ENCODE data around the gene HOXB9.

HOXB9 gene

GRCh38 chr17:48583708-48584222 lies 42.4 kb downstream of the HOXB9 start:
- no peak overlapping the region for H2AFZ ChIP-seq (ENCODE audit: low read depth, low read length, severe bottlenecking)
- no peak overlapping the region for H3K4me3 ChIP-seq (ENCODE audit: insufficient read depth, low read length, poor library complexity, severe bottlenecking)
- no peaks in the 10 kb centered on the region for H4K20me1 ChIP-seq (ENCODE audit: low read depth, low read length)
- H3K4me2 ChIP-seq (ENCODE audit: low read depth, low read length, poor library complexity, severe bottlenecking), result no peak overlapping the region
- H3K9me2 ChIP-seq (replicated peaks; ENCODE audit: insufficient read depth, low read length), result no peaks in the 10 kb centered on the region
- no peak overlapping the region for H3K9ac ChIP-seq (ENCODE audit: low read length)
- H3K9me3 ChIP-seq (ENCODE audit: insufficient read depth, low read length), result no peaks in the 10 kb centered on the region
- no peaks in the 10 kb centered on the region for H3F3A ChIP-seq (ENCODE audit: insufficient read depth)
- H3K27me3 ChIP-seq (ENCODE audit: low read length), result no peaks in the 10 kb centered on the region
- TF ChIP-seq EZH2phosphoT487 (conservative IDR thresholded peaks at IDR 0.05; ENCODE audit: low read length) (no peak), CTCF (IDR thresholded peaks at IDR 0.05; ENCODE audit: insufficient read depth, low read length, poor library complexity, severe bottlenecking) (no peak)
- H3K36me3 ChIP-seq (ENCODE audit: low read length), result no peaks in the 10 kb centered on the region
- no peak overlapping the region for H3K27ac ChIP-seq (ENCODE audit: low read depth, low read length)
- H3K79me2 ChIP-seq (ENCODE audit: insufficient read depth, low read length), result no peaks in the 10 kb centered on the region

- Histone ChIP-seq H3F3A (ENCODE audit: insufficient read depth) (no peaks in the 10 kb centered on the region), H3K9ac (ENCODE audit: low read length) (no peak overlapping the region), H3K9me2 (replicated peaks; ENCODE audit: insufficient read depth, low read length) (no peaks in the 10 kb centered on the region), H3K9me3 (ENCODE audit: insufficient read depth, low read length) (no peaks in the 10 kb centered on the region), H3K27ac (ENCODE audit: low read depth, low read length) (no peak overlapping the region), H3K27me3 (ENCODE audit: low read length) (no peaks in the 10 kb centered on the region), H3K4me2 (ENCODE audit: low read depth, low read length, poor library complexity, severe bottlenecking) (no peak overlapping the region), H2AFZ (ENCODE audit: low read depth, low read length, severe bottlenecking) (no peak overlapping the region), H3K4me3 (ENCODE audit: insufficient read depth, low read length, poor library complexity, severe bottlenecking) (no peak overlapping the region), H4K20me1 (ENCODE audit: low read depth, low read length) (no peaks in the 10 kb centered on the region), H3K36me3 (ENCODE audit: low read length) (no peaks in the 10 kb centered on the region), H3K79me2 (ENCODE audit: insufficient read depth, low read length) (no peaks in the 10 kb centered on the region)
- TF ChIP-seq CTCF (IDR thresholded peaks at IDR 0.05; ENCODE audit: insufficient read depth, low read length, poor library complexity, severe bottlenecking), result no peak
- no peak for TF ChIP-seq EZH2phosphoT487 (conservative IDR thresholded peaks at IDR 0.05; ENCODE audit: low read length)
Observed at GRCh38 chr17:48582750-48583069, 43.4 kb downstream of the HOXB9 start.

GRCh38 chr17:48579760-48580554 lies 46.2 kb downstream of the HOXB9 start:
- no peaks in the 10 kb centered on the region for H3K79me2 ChIP-seq (ENCODE audit: insufficient read depth, low read length)

More at GRCh38 chr17:48579760-48580554, 46.2 kb downstream of the HOXB9 start:
- H2AFZ ChIP-seq (ENCODE audit: low read depth, low read length, severe bottlenecking), result no peak overlapping the region
- H3K4me3 ChIP-seq (ENCODE audit: insufficient read depth, low read length, poor library complexity, severe bottlenecking), result no peak overlapping the region
- no peaks in the 10 kb centered on the region for H4K20me1 ChIP-seq (ENCODE audit: low read depth, low read length)
- no peak overlapping the region for H3K4me2 ChIP-seq (ENCODE audit: low read depth, low read length, poor library complexity, severe bottlenecking)
- H3K27ac ChIP-seq (ENCODE audit: low read depth, low read length), result no peak overlapping the region
- no peaks in the 10 kb centered on the region for H3K9me2 ChIP-seq (replicated peaks; ENCODE audit: insufficient read depth, low read length)
- no peaks in the 10 kb centered on the region for H3K36me3 ChIP-seq (ENCODE audit: low read length)
- no peaks in the 10 kb centered on the region for H3K9me3 ChIP-seq (ENCODE audit: insufficient read depth, low read length)
- H3K27me3 ChIP-seq (ENCODE audit: low read length), result no peaks in the 10 kb centered on the region
- TF ChIP-seq CTCF (IDR thresholded peaks at IDR 0.05; ENCODE audit: insufficient read depth, low read length, poor library complexity, severe bottlenecking) (no peak), EZH2phosphoT487 (conservative IDR thresholded peaks at IDR 0.05; ENCODE audit: low read length) (no peak)
- no peaks in the 10 kb centered on the region for H3F3A ChIP-seq (ENCODE audit: insufficient read depth)
- H3K9ac ChIP-seq (ENCODE audit: low read length), result no peak overlapping the region

Measured in SU-DHL-6 (cell line).